Smooth muscle cell (in vitro differentiated cells): ENCODE data around the gene SUSD1. TPM values are rescaled to one million over a fixed set of nuclear protein-coding genes. Genes with fewer than 3 reads are reported as not detected.

Source experiments
- DNase-seq: peaks from one replicate; lab custom pipeline; 2025; ENCODE audit not compliant: unreplicated experiment; lab: John Stamatoyannopoulos, UW
- H2AFZ ChIP-seq: fragments of 200-600 bp; sonication (generic); 2 replicates; pipeline ENCODE4 v1.6.0; 2016; ENCODE audit warnings: antibody characterized with exemption, low read depth, mild to moderate bottlenecking
- H3F3A ChIP-seq: fragments of 200-600 bp; sonication (generic); 2 replicates; pipeline ENCODE4 v1.6.0; 2017; ENCODE audit warnings: antibody characterized with exemption, low read depth
- H3K27ac ChIP-seq: fragments of 200-600 bp; sonication (generic); 2 replicates; pipeline ENCODE4 v1.5.1; 2016; ENCODE audit warnings: low read depth, mild to moderate bottlenecking
- H3K27me3 ChIP-seq: fragments of 200-600 bp; sonication (generic); 2 replicates; pipeline ENCODE4 v1.6.1; 2016; ENCODE audit warnings: low read depth, mild to moderate bottlenecking
- H3K36me3 ChIP-seq: fragments of 200-600 bp; sonication (generic); 2 replicates; pipeline ENCODE4 v1.5.1; 2016; ENCODE audit warnings: low read depth
- H3K4me1 ChIP-seq: fragments of 200-600 bp; sonication (generic); 2 replicates; pipeline ENCODE4 v1.5.1; 2016; ENCODE audit warnings: low read depth
- H3K4me2 ChIP-seq: fragments of 200-600 bp; sonication (generic); 2 replicates; pipeline ENCODE4 v1.6.0; 2016; ENCODE audit warnings: mild to moderate bottlenecking
- H3K4me3 ChIP-seq: fragments of 200-600 bp; sonication (generic); 2 replicates; pipeline ENCODE4 v1.5.1; 2016; ENCODE audit warnings: mild to moderate bottlenecking
- H3K79me2 ChIP-seq: fragments of 200-600 bp; sonication (generic); 2 replicates; pipeline ENCODE4 v1.6.0; 2016; ENCODE audit warnings: low read depth, mild to moderate bottlenecking
- H3K9ac ChIP-seq: fragments of 200-600 bp; sonication (generic); 2 replicates; pipeline ENCODE4 v1.6.0; 2016; ENCODE audit warnings: low read depth
- H3K9me3 ChIP-seq: fragments of 200-600 bp; sonication (generic); replicated peaks from 2 replicates; pipeline ENCODE4 v1.5.1; 2016; ENCODE audit warnings: low read depth
- H4K20me1 ChIP-seq: fragments of 200-600 bp; sonication (generic); 2 replicates; pipeline ENCODE4 v1.6.0; 2016; ENCODE audit warnings: low read depth
- WGBS: methylation state at CpG from one replicate; pipeline ENCODE4 v1.1.7; 2016; ENCODE audit warnings: low lambda C conversion rate; 5-methylcytosine and 5-hydroxymethylcytosine counted together
- polyA plus RNA-seq: library from polyadenylated mRNA; unstranded; fragments of >200 nt; fragmentation: Nextera tagmentation; extraction: Ambion mirVana; gene quantifications from 2 replicates; pipeline ENCODE4 v1.2.1, GENCODE V29; 2016
- total RNA-seq: library from RNA; depleted of rRNA; stranded (reverse); fragments of >200 nt; gene quantifications from 2 replicates; pipeline ENCODE4 v1.2.3, GENCODE V29; 2014
- TF ChIP-seq, protein P1 (sequence below): fragments of 200-600 bp; sonication (generic); IDR thresholded peaks from 2 replicates; pipeline ENCODE4 v1.5.1; 2017; ENCODE audit warnings: borderline replicate concordance, mild to moderate bottlenecking, antibody characterized with exemption; ENCODE audit not compliant: insufficient read depth, poor library complexity, severe bottlenecking

Gene SUSD1
- total and polyA plus RNA-seq, 2 experiments from 2014 or later = 6.7 to 11.8 TPM

DNA sequence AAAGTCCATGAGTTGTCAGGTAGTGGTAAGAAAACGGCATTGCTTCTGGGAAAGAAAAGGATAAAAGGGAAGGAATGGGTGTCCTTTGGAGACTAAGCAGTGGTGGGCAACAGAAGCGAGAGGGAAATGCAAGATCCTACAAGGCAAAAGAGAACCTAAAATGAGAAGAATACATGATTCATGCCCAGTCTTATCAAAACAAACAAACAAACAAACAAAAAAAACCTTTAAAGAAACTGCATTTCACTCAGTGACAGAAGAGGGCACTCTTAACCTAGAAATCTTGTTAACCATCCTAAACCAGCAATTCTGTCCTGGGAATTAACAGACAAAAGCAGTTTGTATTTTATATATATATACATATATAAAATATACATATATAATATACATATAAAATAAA is 88.5 kb downstream of the SUSD1 start:
- Histone ChIP-seq H2AFZ (no peak overlapping the region), H3K9me3 (no peaks in the 10 kb centered on the region)

DNA sequence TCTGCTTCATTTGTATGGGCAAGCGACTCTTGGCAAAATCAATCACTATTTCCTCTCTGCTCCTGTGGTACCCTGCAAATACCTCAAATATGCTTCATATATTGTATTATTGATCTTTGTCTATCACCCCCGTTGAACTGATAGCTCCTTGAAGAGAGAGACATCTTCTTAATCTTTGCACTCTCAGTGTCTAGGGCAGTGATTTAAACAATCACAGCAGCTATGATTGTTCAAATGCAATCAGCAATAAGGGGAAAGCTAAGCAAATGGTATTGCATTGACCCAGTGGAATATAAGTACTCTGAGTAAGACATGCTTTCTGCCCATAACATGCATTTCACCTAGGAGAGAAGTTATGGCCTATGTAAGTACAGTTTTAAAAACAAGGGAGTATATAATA is 90.2 kb downstream of the SUSD1 start:
- no peaks in the 10 kb centered on the region for H3K9me3 ChIP-seq
- no peaks in the 10 kb centered on the region for H3F3A ChIP-seq
- H3K79me2 ChIP-seq = no peaks in the 10 kb centered on the region
- H2AFZ ChIP-seq = no peak overlapping the region
- H3K4me3 ChIP-seq = no peak overlapping the region
- H4K20me1 ChIP-seq = no peaks in the 10 kb centered on the region
- TF ChIP-seq, protein P1, sequence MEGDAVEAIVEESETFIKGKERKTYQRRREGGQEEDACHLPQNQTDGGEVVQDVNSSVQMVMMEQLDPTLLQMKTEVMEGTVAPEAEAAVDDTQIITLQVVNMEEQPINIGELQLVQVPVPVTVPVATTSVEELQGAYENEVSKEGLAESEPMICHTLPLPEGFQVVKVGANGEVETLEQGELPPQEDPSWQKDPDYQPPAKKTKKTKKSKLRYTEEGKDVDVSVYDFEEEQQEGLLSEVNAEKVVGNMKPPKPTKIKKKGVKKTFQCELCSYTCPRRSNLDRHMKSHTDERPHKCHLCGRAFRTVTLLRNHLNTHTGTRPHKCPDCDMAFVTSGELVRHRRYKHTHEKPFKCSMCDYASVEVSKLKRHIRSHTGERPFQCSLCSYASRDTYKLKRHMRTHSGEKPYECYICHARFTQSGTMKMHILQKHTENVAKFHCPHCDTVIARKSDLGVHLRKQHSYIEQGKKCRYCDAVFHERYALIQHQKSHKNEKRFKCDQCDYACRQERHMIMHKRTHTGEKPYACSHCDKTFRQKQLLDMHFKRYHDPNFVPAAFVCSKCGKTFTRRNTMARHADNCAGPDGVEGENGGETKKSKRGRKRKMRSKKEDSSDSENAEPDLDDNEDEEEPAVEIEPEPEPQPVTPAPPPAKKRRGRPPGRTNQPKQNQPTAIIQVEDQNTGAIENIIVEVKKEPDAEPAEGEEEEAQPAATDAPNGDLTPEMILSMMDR = no peak
- H3K4me2 ChIP-seq = no peak overlapping the region
- H3K27ac ChIP-seq = no peak overlapping the region
- H3K4me1 ChIP-seq = no peaks in the 10 kb centered on the region
- H3K27me3 ChIP-seq = no peaks in the 10 kb centered on the region
- H3K36me3 ChIP-seq = peaks cover 4% of the 10 kb centered on the region
- 93% methylated on average over 2 of the region's 2 CpGs for WGBS
- H3K9ac ChIP-seq = no peak overlapping the region
- no peak for DNase-seq

More for the DNA sequence above, 88.5 kb downstream of the SUSD1 start:
- H3K36me3 ChIP-seq = peaks cover 4% of the 10 kb centered on the region
- H4K20me1 ChIP-seq = no peaks in the 10 kb centered on the region
- no peak overlapping the region for H3K27ac ChIP-seq
- 59% methylated on average over 2 of the region's 2 CpGs for WGBS
- H3K4me1 ChIP-seq = no peaks in the 10 kb centered on the region
- H3K4me2 ChIP-seq = no peak overlapping the region
- no peaks in the 10 kb centered on the region for H3K27me3 ChIP-seq
- no peaks in the 10 kb centered on the region for H3F3A ChIP-seq
- no peak overlapping the region for H3K9ac ChIP-seq
- no peak overlapping the region for H3K4me3 ChIP-seq
- TF ChIP-seq, protein P1 = peak; percentile 63
- no peak for DNase-seq
- no peaks in the 10 kb centered on the region for H3K79me2 ChIP-seq

DNA sequence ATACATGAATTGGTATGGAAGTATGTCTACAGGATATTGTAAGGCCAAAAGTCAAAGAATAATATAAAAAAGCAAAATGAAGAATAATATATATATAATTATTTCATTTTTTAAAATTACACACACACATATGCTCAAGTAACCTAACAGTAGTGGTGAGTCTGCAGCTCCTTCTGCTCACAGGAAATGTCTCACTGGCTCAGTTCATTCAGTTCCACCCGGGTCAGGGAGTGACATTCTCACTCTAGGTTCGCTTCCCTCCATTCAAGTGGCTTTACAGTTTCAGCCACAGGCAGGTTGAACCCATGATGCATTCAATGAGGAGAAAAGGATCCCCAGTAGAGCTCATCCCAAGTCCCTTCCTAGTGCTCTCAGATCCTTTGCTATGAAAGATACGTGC is 90.8 kb downstream of the SUSD1 start:
- Histone ChIP-seq H3K4me1 (no peaks in the 10 kb centered on the region), H3K36me3 (peaks cover 4% of the 10 kb centered on the region), H3K4me3 (no peak overlapping the region), H4K20me1 (no peaks in the 10 kb centered on the region), H3K27me3 (no peaks in the 10 kb centered on the region), H2AFZ (no peak overlapping the region), H3K4me2 (no peak overlapping the region), H3K27ac (no peak overlapping the region), H3K9ac (no peak overlapping the region), H3K9me3 (no peaks in the 10 kb centered on the region), H3F3A (no peaks in the 10 kb centered on the region), H3K79me2 (no peaks in the 10 kb centered on the region)
- DNase-seq = no peak
- TF ChIP-seq, protein P1 = no peak
- WGBS = 80% methylated on average over 3 of the region's 3 CpGs

DNA sequence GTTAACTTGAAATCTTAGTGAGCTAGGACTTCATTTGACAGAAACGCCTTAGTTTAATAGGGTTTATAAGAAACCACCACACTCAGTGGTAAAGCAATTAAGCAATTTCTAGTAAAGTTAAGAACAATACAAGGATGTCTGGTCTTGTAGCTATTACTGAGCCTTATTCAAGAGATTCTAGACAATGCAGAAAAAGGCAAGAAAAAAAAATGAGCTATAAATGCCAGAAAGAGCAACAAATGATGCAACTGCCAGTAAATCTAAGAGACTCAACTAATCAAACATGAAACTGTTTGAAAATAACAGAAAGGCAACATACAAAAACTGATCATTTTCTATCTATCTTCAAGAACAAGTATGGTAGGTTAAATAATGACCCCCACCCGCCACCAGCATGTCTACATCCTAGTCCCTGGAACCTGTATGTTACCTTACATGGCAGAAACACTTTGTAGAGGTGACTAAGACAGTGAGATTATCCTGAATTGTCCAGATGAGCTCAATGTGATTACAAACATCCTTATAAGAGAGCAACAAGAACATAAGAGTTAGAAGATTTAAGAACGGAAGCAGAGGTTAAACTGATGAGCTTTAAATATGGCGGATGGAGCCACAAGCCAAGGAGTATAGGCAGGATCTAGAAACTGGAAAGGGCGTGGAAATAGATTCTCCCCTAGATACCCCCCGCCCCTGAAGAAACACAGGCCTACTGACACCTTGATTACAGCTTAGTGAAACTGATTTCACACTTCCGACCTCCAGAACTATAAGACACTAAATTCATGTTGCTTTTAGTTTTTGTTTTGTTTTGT is 93.0 kb downstream of the SUSD1 start:
- 94% methylated on average over 7 of the region's 7 CpGs for WGBS
- no peaks in the 10 kb centered on the region for H4K20me1 ChIP-seq
- no peaks in the 10 kb centered on the region for H3K9me3 ChIP-seq
- no peak overlapping the region for H2AFZ ChIP-seq
- H3F3A ChIP-seq = no peaks in the 10 kb centered on the region
- no peak overlapping the region for H3K27ac ChIP-seq
- no peak for DNase-seq
- no peaks in the 10 kb centered on the region for H3K36me3 ChIP-seq
- no peaks in the 10 kb centered on the region for H3K79me2 ChIP-seq
- no peaks in the 10 kb centered on the region for H3K4me1 ChIP-seq
- TF ChIP-seq, protein P1 = no peak
- no peak overlapping the region for H3K4me3 ChIP-seq
- H3K4me2 ChIP-seq = no peak overlapping the region
- H3K27me3 ChIP-seq = no peaks in the 10 kb centered on the region
- no peak overlapping the region for H3K9ac ChIP-seq
